HG03354 (cell line): ENCODE data around the gene PADI3.

Source experiments
- ATAC-seq: cut with Tn5 transposase; IDR thresholded peaks from one replicate; pipeline ENCODE4 v1.9.1; 2021; ENCODE audit warnings: mild to moderate bottlenecking; ENCODE audit not compliant: unreplicated experiment, poor library complexity, severe bottlenecking

The PADI3 gene

DNA sequence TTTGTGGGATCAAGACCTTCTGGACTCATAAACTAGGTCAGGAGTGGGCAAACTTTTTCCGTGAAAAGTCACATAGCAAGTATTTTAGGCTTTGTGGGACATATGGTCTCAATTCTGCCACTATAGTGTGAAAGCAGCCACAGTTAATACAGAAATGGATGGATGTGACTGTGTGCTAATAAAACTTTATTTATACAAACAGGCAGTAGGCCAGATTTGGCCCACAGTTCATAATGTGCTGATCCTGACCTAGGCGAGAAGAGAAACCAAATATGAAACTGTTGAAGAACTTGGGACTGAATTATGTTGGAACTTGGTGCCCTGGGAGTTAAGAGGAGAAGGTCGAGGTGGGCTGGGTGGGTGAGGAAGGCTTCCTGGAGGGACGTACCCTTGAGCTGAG is 17.1 kb downstream of the PADI3 start:
- ATAC-seq, result no peak

DNA sequence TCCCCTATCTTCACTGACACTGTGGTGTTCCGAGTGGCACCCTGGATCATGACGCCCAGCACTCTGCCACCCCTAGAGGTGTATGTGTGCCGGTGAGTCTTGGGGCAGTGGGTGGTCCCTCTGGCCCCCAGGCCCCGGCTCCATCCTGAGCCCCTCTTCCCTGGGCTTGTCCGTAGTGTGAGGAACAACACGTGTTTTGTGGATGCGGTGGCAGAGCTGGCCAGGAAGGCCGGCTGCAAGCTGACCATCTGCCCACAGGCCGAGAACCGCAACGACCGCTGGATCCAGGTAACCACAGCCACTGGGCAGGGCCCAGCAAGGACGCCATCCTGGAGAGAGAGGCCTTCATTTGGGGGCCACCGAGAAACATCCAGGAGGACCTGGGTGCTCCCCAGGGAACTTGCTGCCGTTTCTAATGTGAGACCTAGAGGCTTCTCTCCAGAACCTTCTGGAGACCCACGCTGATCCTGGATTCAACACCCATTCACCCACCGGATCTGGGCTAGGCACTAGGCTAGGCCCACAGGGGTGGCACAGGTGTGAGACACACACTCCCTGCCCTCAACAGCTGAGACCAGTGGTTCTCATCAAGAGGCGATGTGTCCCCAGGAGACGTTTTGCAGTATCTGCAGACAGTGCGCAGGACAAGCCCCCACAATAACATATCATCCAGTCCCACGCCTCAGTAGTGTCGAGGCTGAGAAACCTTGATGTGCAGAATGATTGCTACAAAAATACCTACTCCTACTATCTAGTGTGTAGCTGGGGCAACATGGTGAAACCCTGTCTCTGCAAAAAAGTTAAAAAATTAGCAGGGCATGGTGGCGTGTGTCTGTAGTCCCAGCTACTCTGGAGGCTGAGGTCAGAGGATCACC is 22.2 kb downstream of the PADI3 start:
- ATAC-seq, result no peak

- no peak for ATAC-seq
Observed at GRCh38 chr1:17272066-17272465, 23.2 kb downstream of the PADI3 start.

DNA sequence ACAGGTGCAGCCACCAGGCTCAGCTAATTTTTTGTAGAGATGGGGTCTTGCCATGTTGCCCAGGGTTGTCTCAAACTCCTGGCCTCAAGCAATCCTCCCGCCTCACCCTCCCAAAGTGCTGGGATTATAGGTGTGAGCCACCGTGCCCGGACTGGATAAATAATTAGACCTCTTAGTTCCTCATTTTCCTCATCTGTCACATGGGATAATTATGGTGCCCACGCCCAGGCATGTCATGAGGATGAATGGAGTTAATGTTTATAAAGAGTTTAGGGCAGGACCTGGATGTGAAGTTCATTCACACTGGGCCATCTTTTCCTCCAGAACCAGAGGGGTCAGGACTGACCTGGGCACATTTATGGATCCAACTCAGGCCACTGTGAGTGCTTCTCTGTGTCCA is 23.7 kb downstream of the PADI3 start:
- ATAC-seq, result no peak

DNA sequence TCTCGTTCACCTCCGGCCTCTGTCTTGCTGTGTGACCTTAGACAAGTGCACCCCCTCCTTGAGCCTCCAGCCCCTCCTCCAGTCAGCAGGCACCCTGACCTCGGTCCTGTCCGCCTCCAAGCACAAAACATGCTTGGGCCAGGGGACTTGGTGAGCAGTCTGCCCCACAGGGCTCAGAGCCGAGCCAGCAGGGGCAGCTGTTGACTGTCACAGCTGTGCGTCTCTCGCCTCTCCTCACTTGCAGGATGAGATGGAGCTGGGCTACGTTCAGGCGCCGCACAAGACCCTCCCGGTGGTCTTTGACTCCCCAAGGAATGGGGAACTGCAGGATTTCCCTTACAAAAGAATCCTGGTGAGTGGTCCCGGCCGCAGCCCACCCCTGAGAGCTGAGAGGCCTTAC is 24.2 kb downstream of the PADI3 start:
- ATAC-seq, result no peak

DNA sequence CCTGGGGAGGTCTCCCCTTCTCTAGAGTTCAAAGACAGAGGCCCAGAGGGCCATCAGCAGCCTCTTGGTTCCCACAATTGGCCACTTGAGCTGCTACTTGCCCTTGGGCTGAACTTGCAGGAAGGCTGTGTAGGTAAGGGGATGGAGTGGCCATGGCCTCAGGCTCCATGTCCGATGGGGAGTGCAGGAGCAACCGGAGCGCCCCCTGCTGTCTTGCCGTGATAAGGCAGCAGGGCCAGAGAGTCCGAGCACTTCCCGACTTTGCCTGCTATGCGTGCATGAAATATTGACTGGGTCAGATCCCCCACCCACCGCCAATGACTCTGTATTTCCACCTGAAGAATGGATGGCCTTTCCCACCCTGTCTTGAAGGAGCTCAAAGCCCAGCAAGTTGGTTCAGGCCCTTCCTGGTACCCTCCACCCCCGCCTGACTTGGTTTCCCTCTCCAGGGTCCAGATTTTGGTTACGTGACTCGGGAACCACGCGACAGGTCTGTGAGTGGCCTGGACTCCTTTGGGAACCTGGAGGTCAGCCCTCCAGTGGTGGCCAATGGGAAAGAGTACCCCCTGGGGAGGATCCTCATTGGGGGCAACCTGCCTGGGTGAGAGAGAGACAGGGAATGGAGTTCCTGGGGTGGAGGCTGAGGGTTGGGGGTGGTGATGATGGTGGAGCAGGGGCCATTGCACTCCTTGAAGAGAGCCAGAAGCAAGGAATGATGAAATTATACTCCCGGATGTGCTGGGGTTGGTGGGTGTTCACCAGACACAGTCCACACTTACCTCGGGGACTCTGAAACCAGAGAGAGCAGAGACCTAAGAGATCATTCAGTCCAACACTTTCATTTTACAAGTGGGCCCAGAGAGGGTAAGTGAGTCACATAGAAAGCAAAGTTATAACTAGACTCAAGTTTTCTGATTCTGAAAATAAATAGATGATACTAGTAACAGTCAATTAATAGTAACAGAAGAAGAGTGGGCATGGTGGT is 25.6 kb downstream of the PADI3 start:
- no peak for ATAC-seq

GRCh38 chr1:17276568-17276967 is 27.7 kb downstream of the PADI3 start:
- ATAC-seq, result no peak

GRCh38 chr1:17277511-17278159 is 28.7 kb downstream of the PADI3 start:
- ATAC-seq, result no peak

- no peak for ATAC-seq
Observed at GRCh38 chr1:17278996-17279830, 30.3 kb downstream of the PADI3 start.

DNA sequence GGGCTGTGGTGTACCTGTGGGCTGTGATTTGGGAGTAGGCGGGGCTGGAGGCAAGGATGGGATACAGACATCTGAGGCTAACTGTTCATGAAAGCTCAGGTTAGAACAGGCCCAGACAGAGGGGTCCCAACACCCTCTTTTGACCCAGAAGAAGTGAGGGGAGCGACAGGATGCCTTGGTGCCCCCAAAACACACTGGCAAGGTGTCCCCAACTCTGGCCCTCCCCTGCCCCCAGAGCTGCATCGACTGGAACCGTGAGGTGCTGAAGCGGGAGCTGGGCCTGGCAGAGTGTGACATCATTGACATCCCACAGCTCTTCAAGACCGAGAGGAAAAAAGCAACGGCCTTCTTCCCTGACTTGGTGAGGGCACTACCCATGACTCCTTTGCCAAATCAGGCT is 31.5 kb downstream of the PADI3 start:
- ATAC-seq, result no peak

GRCh38 chr1:17280894-17281293 is 32.0 kb downstream of the PADI3 start:
- no peak for ATAC-seq

DNA sequence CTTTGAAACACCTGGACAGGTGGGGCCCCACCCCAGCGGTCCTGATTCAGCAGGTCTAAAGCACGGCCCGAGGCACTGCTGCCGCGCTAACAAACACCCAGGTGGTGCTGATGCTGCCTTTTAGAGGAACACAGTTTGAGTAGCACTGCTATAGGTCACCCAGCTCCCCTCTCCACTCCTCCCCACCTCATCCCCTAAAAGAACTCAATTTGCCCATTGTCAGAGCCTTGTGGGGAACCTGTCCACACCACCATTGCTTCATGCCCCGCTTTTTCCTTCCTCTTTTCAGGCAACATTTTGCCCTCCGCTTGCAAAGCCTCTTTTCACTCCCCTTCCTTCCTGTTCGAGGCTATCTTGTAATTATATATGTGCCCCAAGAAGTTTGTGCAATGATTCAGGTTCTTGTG is 32.9 kb downstream of the PADI3 start:
- ATAC-seq, result no peak

DNA sequence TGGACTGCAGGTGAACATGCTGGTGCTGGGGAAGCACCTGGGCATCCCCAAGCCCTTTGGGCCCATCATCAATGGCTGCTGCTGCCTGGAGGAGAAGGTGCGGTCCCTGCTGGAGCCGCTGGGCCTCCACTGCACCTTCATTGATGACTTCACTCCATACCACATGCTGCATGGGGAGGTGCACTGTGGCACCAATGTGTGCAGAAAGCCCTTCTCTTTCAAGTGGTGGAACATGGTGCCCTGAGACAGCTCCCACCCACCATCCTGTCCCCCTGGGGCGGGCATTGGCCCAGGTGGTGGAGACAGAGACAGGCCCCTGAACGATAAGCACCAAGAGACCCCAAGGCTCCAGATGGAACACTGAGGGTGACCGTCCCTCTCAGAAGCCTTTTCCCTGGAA is 33.9 kb downstream of the PADI3 start:
- no peak for ATAC-seq

- no peak for ATAC-seq
Observed at GRCh38 chr1:17286646-17287045, 37.7 kb downstream of the PADI3 start.

DNA sequence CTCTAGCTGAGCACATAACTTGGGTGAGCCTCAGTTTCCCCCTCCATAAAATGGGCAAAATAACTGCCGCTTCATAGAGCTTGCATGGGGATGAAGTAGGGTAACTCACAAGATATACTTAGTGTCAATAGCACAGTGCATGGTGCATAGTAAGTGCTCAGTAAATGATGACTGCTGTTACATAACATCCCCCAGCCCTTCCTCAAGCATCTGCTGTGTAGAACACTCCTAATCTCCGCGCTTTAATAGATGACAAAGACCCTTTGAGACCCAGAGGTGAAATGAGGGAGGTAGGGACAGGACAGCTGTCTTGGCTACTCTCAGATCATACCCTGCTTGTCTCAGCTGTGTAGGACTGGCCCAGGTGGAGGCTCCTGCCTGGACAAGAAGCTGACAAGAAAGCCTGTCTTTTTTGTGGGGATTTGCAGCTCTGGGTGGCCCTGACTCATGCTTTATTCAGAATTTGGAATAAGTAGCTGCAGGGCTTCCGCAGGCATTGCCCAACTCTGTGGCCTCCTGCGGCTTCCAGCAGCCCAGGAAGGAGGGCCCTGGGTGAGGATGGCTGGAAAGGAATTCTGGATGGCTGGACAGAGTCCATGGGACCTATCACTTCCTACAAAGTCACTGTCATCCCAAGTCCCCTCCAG is 38.4 kb downstream of the PADI3 start:
- no peak for ATAC-seq

DNA sequence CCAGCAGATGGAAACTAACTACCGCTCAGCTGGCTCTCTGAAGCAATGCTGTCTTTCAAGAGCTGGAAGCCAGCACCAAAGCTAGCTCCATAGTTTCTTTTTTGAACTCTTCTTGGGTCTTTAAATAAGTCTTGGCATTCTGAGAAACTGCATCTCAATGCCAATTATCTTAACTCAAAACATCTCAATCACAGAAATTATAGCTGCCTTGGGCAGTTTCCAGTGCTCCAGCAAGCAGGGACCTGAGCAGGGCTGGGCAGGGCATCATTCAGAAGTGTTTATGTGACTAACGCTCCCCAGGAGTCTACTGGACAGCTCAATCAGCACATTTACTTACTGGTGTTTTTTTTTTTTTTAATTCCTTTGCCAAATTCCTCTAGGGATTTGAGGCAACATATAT is 40.8 kb downstream of the PADI3 start:
- ATAC-seq, result no peak

DNA sequence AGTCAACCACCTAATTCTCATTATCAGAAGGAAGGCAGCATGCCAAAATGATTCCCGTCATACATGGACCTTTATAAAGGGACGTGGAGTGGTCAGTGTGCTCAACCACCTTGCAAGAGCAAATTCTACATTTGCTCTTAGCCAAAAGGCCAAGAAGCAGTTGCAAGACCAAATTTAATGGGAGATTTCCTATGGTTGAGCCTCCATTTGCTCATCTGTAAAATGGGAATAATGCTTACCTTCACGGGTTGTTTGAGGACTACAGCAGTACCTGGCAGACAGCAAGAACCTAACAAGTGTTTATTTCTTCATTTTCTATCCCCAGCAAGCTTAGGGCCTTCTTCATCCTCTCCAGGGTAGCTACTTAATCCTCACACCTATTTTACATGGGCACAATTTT is 41.7 kb downstream of the PADI3 start:
- no peak for ATAC-seq

DNA sequence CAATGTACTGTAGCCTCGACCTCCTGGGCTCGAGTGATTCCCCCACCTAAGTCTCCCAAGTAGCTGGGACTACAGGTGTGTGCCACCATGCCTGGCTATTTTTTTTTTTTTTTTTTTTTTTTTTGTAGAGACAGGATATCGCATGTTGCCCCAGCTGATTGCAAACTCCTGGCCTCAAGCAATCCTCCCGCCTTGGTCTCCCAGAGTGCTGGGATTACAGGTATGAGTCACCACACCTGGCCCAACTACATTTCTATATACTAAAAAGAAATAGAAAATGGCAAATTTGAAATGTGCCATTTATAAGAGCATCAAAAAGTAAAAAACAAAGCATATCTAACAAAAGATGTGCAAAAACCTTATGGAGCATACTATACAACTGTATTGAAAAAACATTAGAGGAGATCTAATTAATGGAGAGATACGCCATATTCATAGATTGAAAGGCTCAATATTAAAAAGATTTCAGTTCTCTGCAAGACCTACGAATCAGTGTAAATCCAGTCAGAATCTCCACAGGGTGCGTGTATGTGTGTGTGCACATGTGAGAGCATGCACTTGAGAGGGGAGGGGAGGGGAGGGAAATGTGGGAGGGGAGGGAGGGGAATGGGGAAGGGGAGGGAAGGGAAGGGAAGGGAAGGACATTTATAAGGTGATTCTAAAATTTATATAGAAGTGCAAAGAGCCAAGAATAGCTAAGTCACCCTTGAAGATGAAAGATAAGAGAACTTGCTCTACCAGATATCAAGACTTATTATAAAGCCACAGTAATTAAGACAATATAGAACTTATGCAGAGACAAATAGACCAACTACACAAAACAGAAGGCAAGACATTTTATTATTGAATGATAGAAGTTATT is 43.6 kb downstream of the PADI3 start:
- no peak for ATAC-seq
